ES-I3 (cell line): ENCODE measurements around the gene MYH1.
"Not testable (repeated sequence)": the region's sequence is repeated elsewhere in the genome, so short reads cannot be mapped to it uniquely, and the experiment has no call there.

Experiments used
- H3K36me3 ChIP-seq: 2 replicates; pipeline ENCODE4 v1.6.1; 2013; ENCODE audit warnings: mild to moderate bottlenecking, low read length, control low read depth, moderate library complexity; ENCODE audit not compliant: insufficient read depth
- H3K4me1 ChIP-seq: 2 replicates; pipeline ENCODE4 v1.6.1; 2013; ENCODE audit warnings: mild to moderate bottlenecking, control low read depth, low read length; ENCODE audit not compliant: insufficient read depth
- H3K9ac ChIP-seq: 2 replicates; pipeline ENCODE4 v1.6.1; 2013; ENCODE audit warnings: low read depth, mild to moderate bottlenecking, low read length, moderate library complexity
- H3K9me3 ChIP-seq: 2 replicates; pipeline ENCODE4 v1.6.1; 2013; ENCODE audit warnings: mild to moderate bottlenecking, low read length, moderate library complexity; ENCODE audit not compliant: control insufficient read depth, insufficient read depth

Gene MYH1

DNA sequence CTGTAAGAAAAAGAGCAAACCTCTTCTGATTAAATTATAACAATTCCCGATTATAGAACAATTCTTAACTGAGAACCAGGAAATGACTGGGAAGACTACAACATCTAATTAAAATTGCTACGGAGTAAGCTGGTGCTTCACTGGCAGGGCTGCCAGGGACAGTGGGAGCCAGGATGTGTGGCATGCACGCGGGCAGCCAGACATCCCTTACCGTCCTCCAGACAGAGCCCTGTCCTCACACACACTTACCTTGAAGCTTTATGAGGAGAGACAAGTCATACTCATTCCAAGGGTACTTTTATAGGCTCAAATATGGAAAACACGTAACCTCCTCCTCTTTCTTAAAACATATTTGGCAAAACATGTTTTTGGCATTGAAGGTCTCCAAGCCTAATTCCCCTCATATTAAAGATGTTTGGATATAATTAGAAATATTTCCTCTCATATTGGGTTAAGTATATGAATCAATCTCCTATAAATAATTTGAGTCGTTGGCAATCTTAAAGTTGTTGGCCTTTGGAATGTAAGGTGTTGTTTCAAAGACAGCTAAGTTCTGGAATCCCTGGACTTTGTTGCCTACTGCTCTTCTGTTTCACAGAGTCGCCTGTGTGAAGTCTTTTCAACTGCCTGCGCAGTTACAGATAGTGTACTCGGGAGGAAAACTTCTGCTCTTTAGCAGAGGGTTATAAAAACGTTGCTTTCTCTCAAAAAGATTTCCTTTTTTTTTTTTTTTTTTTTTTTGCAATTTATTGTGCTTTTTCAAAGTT is at the start of gene MYH1:
TSS of gene MYH1 (minus strand) at position 272 of the 767 bp plus-strand sequence. CDS start 1,900 bp downstream, outside the sequence.
- H3K9ac ChIP-seq = no peak within 1 kb of the TSS
- H3K9me3 ChIP-seq = no peaks in the 10 kb centered on the region
- no peaks in the 10 kb centered on the region for H3K36me3 ChIP-seq

DNA sequence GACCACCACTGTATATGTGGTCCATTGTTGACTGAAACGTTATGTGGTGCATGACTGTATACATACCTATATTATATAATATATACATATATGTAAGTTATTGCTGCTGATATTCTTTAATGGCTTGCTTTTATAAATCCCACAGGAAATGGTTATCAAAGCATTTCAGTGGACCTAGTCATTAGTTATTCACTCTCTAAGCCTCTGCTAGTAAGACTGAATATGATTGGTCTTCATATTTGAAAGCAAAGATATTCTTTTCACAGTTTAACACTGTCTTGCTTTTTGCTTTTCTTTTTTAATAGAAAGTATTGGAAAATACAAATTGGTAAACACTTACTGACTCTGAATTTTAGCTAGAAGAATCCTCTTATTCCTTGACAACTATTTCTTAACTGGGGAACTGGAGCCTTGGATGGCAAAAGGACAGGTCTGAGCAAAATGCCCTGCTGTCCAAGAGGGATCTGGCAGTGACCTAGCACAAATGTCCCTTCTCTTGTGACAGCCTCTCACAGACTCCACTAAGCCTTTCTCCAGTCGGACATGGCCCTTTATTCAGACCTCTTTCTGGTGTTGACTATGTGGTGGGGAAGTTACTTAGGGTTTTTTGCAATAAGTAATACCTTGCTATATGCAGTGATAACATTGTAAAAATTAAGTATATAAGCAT is 45.8 kb upstream of the MYH1 start:
- H3K9me3 ChIP-seq = no peaks in the 10 kb centered on the region
- H3K4me1 ChIP-seq = no peaks in the 10 kb centered on the region
- H3K9ac ChIP-seq = no peak overlapping the region
- H3K36me3 ChIP-seq = no peaks in the 10 kb centered on the region

More for the DNA sequence above, at the start of gene MYH1:
- no peaks in the 10 kb centered on the region for H3K4me1 ChIP-seq

DNA sequence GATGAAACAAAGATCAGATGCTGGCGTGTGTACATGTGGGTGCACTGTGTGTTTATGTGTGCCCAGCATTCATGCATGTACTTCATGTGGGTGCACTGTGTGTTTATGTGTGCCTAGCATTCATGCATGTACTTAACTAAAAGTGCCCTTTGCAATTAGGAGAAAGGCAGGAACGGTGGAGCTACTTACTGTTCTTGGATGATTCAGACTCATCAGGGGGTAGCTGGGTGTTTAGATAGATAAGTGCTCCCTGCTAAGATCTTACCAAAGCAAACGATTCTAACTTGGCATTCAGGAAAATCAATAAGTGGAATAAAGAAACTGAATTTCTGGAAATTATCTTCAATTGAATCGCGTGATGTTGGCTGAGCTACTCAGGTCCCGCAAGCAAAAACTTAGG is 39.7 kb upstream of the MYH1 start:
- H3K36me3 ChIP-seq = no peaks in the 10 kb centered on the region
- no peaks in the 10 kb centered on the region for H3K9me3 ChIP-seq
- peaks cover 6% of the 10 kb centered on the region; the same call in 1 of the 2 replicates for H3K4me1 ChIP-seq
- H3K9ac ChIP-seq = no peak overlapping the region

DNA sequence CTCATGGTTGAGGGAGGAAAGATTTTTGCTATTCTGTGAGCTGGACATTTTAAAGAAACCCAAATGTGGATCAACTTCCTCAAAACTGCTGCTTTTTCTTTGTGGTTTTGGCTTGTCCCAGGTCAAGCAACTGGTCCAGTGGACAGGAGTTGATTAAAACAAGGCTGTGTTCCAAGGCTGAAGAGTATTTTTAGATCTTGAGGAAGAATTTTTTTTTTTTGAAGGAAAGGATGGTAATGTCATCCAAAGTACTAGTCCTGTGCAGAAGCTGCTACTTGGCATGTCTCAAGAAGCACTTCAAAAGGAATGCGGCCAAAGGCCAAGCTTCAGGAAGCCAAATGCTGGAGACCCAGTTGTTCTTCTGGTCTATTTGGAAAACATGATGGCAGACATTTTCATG is 39.1 kb upstream of the MYH1 start:
- Histone ChIP-seq H3K9me3 (no peaks in the 10 kb centered on the region), H3K4me1 (peaks cover 6% of the 10 kb centered on the region; the same call in 1 of the 2 replicates), H3K36me3 (no peaks in the 10 kb centered on the region), H3K9ac (no peak overlapping the region)

DNA sequence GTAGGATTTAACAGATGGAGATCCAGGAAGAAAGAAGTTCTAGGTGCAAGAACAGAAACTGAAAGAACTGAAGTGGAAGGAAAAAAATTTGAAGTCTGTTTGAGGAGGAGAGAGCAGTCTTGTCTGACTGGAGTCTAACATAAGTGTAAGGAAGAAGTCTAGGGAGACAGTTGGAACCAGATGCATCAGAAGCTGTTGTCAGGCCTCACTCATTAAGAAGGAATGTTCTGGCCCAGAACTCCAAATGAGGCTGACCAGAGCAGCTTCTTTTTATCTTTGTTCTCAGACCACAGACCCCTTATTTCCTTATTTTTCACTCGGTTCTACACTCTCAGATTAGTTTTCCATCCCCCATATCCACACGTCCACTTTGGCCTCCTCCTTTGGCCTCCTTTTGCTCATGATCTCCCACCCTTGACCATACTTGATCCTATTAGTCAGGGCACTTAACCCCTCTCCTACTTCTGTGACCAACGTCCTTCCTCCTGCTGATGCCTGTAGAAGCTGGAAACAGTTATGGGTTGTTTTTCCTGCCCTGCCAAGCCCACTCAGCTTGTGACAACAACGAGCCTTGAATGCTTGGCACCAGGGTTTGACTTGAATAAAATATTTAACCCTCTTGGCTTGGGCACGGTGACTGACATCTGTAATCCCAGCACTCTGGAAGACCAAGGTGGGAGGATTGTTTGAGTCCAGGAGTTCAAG is 38.1 kb upstream of the MYH1 start:
- Histone ChIP-seq H3K9me3 (no peaks in the 10 kb centered on the region), H3K4me1 (peaks cover 6% of the 10 kb centered on the region; the same call in 1 of the 2 replicates), H3K9ac (no peak overlapping the region), H3K36me3 (no peaks in the 10 kb centered on the region)

DNA sequence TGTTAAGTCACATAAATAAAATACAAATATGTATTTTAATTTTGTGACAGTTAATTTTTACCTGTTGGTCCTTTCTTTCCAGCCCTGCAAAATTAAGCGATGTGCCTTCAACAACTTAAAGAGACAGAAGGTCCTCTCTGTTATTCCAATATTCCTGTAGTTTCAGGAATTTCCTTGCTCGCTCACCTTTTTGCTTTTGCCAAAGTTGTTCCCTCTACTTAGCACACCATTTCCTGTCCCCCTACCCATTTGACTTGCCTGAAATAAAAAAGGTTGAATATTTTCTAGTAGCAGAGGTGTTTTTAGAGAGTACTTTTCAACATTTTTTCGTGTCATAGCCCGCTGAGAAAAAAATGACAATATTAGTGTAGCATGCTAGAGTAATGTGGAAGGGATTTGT is 31.7 kb upstream of the MYH1 start:
- peaks cover 16% of the 10 kb centered on the region for H3K4me1 ChIP-seq
- H3K36me3 ChIP-seq = no peaks in the 10 kb centered on the region

DNA sequence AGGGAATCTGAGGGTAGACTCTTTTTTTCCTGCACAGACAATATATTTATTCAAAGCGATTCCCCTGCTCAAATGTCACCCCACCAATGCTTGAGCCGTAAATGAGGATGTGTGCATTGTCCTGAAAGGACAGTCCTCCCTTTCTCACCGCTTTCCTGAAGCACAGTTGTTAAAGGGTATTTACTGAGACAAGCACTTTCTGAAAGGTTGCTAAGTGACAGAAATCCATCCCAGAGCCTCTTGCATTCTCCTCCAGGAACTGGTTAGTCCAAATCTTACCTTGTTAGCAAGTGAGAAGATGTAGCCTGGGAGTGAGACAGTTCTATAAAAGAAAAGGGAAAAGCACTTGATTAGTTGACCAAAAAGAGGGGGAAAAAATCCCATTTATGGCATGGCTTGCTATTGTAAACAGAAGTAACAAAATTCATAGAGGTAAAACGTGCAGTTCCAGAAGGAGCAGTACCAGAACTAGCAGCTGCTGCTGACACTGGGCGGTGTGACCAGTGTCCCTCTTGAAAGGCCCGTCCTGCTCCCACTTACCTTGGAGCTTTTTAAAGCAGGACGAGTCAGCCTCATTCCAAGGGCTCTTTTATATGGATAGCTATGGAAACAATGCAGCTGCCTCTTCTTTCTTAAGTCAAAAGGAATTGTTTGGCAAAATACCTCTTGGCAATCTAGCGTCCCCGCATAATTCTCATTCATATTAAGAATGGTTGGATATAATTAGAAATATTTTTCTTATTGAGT is 30.9 kb upstream of the MYH1 start, which contains the start of gene MYH2:
TSS of gene MYH2 (minus strand) at position 563 of the 747 bp plus-strand sequence. CDS start 1,738 bp downstream, outside the sequence.
- Histone ChIP-seq H3K9ac (peak within 1 kb of the TSS; percentile 12; the same call in 1 of the 2 replicates), H3K9me3 (no peaks in the 10 kb centered on the region), H3K36me3 (no peaks in the 10 kb centered on the region), H3K4me1 (peaks cover 15% of the 10 kb centered on the region)

More for the DNA sequence above, 31.7 kb upstream of the MYH1 start:
- peak overlapping the region; percentile 12; the same call in 1 of the 2 replicates for H3K9ac ChIP-seq
- no peaks in the 10 kb centered on the region for H3K9me3 ChIP-seq

DNA sequence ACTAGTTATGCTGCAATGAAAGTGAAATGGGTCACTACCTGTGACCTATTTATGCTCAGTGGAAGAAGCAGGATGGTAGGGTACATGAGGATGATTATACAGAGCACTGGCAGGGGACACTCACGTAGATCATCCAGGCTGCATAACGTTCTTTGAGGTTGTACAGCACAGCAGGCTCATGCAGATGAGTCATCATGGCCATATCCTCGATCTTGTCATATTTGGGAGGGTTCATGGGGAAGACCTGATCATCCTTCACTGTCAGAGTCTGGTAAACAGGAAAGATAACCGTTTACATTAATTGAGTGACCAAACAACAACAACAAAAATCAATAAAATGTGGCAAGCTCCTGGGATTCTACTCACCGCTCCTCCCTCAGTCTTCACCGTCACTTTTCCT is 29.0 kb upstream of the MYH1 start:
- Histone ChIP-seq H3K4me1 (peaks cover 15% of the 10 kb centered on the region), H3K36me3 (no peaks in the 10 kb centered on the region), H3K9ac (no peak overlapping the region), H3K9me3 (no peaks in the 10 kb centered on the region; the same call in 1 of the 2 replicates)

DNA sequence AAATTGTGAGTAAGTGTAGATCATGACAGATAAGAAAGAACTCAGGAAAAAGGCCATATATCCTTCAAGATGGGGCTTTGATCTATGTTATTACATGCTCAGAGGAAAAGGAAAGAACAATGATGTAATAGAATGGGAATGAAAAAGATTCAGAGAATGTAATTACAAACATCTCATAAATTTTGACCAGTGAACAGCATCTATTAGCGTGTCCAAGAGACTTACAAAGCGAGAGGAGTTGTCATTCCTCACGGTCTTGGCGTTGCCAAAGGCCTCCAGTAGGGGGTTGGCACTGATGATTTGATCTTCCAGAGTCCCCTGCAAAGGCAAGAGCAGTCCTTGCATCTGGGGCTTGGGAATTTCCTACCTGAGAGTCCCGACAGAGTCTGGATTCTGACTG is 25.1 kb upstream of the MYH1 start:
- not testable (repeated sequence) for H3K36me3 ChIP-seq, H3K9me3 ChIP-seq, H3K4me1 ChIP-seq, H3K9ac ChIP-seq

DNA sequence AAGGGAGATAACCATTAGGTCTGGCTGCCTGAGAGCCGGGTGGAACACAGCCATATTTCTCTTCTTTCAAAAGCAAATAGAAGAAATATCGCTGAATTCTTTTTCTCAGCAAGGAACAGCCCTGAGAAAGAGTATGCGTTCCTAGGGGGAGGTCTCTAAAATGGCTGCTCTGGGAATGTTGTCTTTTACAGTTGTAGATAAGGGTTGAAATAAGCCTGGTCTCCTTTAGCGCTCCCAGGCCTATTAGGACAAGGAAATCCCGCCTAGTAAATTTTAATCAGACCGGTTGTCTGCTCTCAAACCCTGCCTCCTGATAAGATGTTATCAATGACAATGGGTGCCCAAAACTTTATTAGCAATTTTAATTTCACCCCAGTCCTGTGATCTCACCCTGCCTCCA is 22.8 kb upstream of the MYH1 start:
- H3K4me1 ChIP-seq, H3K36me3 ChIP-seq, H3K9ac ChIP-seq, H3K9me3 ChIP-seq: not testable (repeated sequence)

DNA sequence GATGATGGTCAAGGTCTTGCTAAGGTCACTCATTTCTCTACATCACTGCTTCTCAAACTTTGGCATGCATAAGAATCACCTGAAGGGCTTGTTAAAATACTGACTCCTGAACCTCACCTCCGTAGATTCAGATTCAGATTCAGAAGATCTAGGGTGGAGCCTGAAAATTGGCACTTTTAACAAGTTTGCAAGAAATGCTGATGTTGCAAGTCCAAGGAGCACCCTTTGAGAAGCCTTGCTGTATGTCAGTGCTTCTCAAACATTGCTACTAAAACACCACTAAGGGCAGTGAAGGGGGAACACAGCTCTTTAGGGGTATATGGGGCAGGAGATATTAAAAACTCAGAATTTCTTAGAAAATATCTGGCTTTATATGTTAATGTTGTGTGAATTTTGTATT is 13.7 kb upstream of the MYH1 start:
- H3K36me3 ChIP-seq = no peaks in the 10 kb centered on the region
- H3K4me1 ChIP-seq = no peaks in the 10 kb centered on the region
- no peak overlapping the region for H3K9ac ChIP-seq
- no peaks in the 10 kb centered on the region for H3K9me3 ChIP-seq

DNA sequence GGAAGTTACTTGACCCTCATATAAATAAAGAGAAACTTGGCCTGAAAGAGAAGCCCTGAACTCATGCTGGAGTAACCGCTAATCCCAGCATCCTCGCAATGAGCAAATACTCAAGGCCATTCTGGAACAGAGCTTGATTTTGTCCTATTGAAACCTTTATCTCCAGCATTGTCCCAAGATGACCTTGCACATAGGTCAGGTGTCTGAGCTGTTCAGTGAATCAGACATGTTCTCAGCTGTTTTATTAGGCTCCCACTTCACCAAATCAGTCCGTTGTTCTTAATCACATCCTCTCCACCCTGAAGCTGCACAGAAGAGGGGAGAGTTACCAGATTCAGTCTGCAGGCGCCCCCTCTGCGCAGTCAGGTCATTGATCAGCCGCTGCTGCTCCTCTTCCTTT is 9.1 kb upstream of the MYH1 start:
- no peak overlapping the region for H3K9ac ChIP-seq
- H3K9me3 ChIP-seq = no peaks in the 10 kb centered on the region
- no peaks in the 10 kb centered on the region for H3K36me3 ChIP-seq
- H3K4me1 ChIP-seq = no peaks in the 10 kb centered on the region

DNA sequence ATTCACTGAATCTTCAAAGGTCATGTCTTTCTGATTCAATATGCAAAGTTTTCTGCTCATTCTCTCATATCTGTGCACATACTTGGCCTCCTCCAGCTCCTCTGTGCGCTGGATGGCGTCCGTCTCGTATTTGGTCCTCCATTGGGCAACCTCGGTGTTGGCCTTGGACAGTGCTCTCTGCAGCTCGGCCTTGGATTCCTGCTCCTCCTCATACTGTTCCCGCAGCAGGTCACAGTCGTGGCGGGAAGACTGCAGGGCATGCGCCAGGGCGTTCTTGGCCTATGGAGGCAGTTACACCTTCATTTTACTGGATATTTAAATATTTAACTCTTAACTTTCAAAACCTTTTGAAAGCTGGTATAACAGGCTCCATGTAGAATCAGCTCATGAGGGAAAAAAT is 8.2 kb upstream of the MYH1 start:
- Histone ChIP-seq H3K9ac (no peak overlapping the region), H3K4me1 (no peaks in the 10 kb centered on the region), H3K36me3 (no peaks in the 10 kb centered on the region), H3K9me3 (no peaks in the 10 kb centered on the region)

DNA sequence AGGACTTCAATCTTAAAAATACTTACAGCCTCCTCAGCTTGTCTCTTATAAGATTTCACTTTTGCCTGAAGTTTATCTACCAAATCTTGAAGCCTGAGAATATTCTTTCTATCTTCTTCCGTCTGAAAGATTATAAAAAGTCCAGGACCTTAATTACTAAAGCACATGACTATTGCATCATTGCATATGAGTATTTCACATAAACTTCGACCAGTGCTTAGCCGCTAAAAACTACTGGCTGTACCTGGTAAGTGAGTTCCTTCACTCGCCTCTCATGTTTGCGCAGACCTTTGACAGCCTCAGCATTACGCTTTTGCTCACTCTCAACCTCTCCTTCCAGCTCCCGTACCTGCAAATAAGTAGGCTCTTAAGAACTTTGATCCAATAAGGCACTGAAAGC is 4.7 kb upstream of the MYH1 start:
- no peaks in the 10 kb centered on the region for H3K9me3 ChIP-seq
- no peaks in the 10 kb centered on the region for H3K4me1 ChIP-seq
- no peak overlapping the region for H3K9ac ChIP-seq
- H3K36me3 ChIP-seq = no peaks in the 10 kb centered on the region
